ENCODE data around the gene SPTBN2.

The SPTBN2 gene

DNA sequence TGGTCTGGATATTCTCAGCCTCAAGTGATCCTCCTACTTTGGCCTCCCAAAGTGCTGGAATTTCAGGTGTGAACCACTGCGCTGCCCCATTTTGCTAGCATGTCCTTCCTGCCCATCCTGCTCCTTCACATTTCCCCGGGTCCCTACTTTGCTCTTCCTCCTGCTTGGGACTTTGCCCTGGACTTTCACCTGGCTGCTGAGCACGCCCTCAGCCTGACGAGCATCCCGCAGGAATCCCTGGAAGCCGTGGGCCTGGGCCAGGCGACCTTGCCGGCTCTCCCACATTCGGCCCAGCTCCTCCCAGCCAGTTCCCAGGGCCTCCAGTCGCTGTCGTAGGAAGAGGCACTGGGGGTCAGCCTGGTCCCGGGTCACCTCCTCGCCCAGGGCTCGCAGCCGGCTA, 28.7 kb downstream of the SPTBN2 start:
- TF ChIP-seq, protein P1, sequence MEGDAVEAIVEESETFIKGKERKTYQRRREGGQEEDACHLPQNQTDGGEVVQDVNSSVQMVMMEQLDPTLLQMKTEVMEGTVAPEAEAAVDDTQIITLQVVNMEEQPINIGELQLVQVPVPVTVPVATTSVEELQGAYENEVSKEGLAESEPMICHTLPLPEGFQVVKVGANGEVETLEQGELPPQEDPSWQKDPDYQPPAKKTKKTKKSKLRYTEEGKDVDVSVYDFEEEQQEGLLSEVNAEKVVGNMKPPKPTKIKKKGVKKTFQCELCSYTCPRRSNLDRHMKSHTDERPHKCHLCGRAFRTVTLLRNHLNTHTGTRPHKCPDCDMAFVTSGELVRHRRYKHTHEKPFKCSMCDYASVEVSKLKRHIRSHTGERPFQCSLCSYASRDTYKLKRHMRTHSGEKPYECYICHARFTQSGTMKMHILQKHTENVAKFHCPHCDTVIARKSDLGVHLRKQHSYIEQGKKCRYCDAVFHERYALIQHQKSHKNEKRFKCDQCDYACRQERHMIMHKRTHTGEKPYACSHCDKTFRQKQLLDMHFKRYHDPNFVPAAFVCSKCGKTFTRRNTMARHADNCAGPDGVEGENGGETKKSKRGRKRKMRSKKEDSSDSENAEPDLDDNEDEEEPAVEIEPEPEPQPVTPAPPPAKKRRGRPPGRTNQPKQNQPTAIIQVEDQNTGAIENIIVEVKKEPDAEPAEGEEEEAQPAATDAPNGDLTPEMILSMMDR (conservative IDR thresholded peaks at IDR 0.05), result no peak
- no peak overlapping the region for H3K27ac ChIP-seq

DNA sequence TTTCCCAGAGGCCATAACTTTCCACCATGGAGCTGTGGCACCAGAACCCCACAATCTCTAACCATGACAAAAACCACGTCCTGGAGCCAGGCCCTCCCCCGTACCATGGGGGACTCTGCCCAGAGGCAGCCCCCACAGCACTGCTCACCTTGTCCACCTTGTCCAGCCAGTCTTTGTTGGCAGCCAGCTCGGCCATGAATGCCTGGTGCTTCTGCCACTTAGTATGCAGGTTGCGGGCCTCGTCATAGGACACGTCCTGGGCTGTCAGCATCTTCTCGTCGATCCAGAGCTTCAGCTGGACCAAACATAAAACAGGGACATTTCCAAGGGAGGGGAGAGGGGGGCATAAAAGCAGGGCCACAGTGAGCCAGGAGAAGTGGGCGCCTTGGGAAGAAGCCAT, 30.5 kb downstream of the SPTBN2 start:
- TF ChIP-seq, protein P1 (conservative IDR thresholded peaks at IDR 0.05), result no peak
- H3K27ac ChIP-seq, result no peak overlapping the region; the same call in 1 of the 2 replicates

DNA sequence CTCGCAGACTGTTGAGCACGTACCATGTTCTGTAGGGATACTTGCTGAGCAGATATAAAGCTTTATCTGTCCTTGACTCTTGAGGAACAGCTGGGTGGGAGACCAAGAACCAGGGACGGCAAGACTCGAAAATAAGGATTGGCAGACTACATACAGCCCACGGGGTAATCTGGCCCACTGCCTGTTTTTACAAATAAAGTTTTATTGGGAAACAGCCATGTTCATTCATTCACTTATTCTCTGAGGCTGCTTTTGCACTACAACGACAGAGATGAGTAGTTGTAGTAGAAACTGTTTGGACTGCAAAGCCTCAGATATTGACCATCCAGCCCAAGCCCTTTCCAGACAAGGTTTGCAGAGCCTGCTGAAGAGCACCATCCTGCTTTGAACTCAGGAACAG, 31.0 kb downstream of the SPTBN2 start:
- H3K27ac ChIP-seq, result no peak overlapping the region; the same call in 1 of the 2 replicates
- TF ChIP-seq, protein P1 (conservative IDR thresholded peaks at IDR 0.05), result no peak

DNA sequence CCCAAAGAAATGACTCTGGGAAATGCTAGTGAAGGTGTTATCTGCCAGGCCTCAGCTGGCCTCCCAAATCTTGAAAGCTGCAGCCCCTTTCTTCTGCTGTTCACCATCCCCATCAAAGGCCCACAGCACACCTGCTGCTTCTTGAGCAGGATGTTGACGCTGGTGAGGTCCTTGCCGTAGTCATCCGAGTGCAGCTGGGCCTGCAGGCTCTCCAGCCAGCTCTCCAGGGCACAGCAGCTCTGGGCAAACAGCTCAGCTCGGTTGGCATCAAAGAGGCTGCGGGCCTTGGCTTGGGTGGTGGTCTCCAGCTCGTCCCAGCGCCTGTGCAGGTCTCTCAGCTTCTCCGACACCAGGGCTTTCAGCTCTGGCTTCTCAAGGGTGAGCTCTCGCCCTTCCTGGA, 32.9 kb downstream of the SPTBN2 start:
- peak overlapping the region; percentile 54 for H3K27ac ChIP-seq
- TF ChIP-seq, protein P1 (conservative IDR thresholded peaks at IDR 0.05), result no peak

DNA sequence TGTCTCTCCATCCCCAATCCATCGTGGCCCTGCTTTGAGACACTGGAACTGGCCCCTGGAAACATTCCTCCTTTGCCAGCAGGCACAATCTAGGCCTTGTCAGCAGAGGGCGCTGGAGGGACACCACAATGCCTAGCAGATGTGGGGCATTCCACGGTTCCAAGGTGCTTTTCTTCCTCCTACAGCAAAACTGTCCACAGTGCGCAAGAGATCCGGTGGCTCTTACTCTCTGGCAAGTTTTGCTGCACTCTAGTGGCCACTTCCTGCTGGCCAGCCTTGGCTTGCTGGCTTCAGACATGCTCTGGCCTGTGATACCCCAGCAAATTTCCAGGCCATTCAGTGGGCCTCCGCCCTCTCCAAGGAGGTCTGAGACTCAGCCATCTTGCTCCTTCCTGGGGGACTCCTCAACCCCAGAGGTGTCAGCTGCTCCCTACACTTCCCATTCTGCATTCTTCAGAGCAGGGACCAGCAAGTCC, 34.2 kb downstream of the SPTBN2 start:
- H3K27ac ChIP-seq, result peak overlapping the region; percentile 54
- TF ChIP-seq, protein P1 (conservative IDR thresholded peaks at IDR 0.05), result peak; percentile 100

DNA sequence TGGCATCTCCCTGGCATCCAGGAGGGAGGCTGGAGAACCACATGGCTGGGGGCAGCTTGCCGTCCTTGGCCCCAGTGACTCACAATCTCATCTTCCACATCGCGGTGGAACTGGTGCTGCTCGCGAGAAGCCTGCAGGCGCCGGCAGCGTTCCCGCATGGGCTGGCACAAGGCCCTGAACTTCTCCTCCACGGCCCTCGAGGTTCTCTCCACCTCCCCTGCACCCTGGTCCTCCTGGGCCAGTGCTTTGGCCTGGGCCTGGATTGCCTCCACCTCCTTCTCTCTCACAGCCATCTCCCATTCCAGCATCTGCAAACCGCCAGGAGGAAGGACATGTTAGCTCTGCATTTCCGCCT, 35.0 kb downstream of the SPTBN2 start:
- peak overlapping the region; percentile 54; the same call in 1 of the 2 replicates for H3K27ac ChIP-seq
- TF ChIP-seq, protein P1 (conservative IDR thresholded peaks at IDR 0.05), result no peak

DNA sequence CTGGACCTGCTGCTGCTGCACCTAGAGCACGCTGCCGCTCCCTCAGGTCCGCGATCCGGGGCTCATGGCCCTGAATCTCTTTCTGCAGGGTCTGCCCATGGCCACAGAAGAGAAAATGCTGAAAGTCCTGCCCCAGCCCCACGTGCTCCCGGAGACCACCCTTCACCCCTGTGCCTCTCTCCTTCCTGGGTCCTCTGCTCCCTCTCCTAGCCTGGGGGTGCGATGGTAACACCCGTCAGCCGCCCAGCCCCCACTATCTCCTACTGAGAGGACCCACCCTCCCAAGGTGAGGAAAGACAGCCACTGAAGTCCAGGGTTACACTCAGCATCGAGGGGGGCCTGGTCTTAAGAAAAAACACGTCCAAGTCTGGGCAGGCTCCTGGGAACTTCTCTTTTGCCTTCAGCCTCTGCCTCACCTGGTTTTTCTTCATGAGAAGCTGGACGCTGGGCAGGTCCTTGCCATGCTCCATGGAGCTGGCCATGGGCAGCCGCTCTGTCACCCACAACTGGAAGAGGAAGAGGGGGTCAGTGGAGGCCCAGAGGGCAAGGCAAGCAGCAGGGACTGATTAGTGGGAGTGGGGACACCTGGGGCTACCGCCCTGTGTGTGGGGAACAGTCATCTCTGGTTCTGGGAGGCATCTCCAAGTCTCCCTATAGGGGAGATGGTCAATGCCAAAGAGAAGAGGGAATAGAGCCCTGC, 35.5 kb downstream of the SPTBN2 start:
- TF ChIP-seq, protein P1 (conservative IDR thresholded peaks at IDR 0.05), result no peak

More for the DNA sequence above, 35.5 kb downstream of the SPTBN2 start:
- H3K27ac ChIP-seq, result peak overlapping the region; percentile 54; the same call in 1 of the 2 replicates

Measured in VCaP (cell line).